PFSK-1 (cell line): ENCODE data around the gene PTPRN.

ENCODE experiments used
- FOXP2 ChIP-seq: optimal IDR thresholded peaks from 2 replicates; pipeline ENCODE3; 2011; ENCODE audit warnings: borderline replicate concordance, control low read depth, inconsistent platforms; ENCODE audit not compliant: insufficient read depth; ENCODE audit errors: extremely low read length, extremely low read depth
- POLR2AphosphoS5 ChIP-seq: IDR thresholded peaks from 2 replicates; pipeline ENCODE4 v1.6.1; 2012; ENCODE audit warnings: low read depth, mild to moderate bottlenecking, control low read depth, low read length, moderate library complexity
- SIN3A ChIP-seq: IDR thresholded peaks from 2 replicates; pipeline ENCODE4 v1.6.1; 2012; ENCODE audit warnings: mild to moderate bottlenecking, low read length, moderate library complexity, borderline replicate concordance; ENCODE audit not compliant: insufficient read depth
- TAF1 ChIP-seq: IDR thresholded peaks from 2 replicates; pipeline ENCODE4 v1.6.1; 2012; ENCODE audit warnings: low read length, control low read depth, borderline replicate concordance; ENCODE audit not compliant: insufficient read depth
- TF ChIP-seq, protein P1 (sequence below), 2 experiments: IDR thresholded peaks; 2 replicates each; pipeline versions ENCODE4 v1.6.1 to v1.8.0; 2011 to 2012; ENCODE audit warnings: low read depth in 2 of 2, low read length in 2 of 2, control low read depth in 1 of 2, inconsistent platforms in 1 of 2, mild to moderate bottlenecking in 1 of 2, moderate library complexity in 1 of 2; ENCODE audit not compliant: insufficient read depth in 1 of 2

The PTPRN gene

DNA sequence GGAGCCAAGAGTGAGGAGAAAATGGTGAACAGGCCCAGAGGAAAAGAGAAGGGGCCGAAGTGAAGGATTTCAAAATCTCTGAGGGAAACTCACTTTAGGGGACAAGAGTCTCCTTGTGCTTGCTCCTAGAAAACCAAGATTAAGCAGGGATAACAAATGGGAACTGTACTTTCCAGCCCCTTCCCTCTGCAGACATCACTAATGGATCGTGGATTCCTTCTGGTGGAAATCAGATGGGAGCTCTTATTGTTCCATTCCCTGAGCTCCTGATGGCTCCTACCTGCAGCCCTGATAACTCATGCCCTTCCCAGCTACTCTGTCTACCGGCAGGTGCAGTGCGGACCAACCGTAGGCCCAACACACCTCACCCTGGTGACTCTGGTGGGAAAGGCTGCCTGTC lies 43.9 kb upstream of the PTPRN start:
- TF ChIP-seq, protein P1, sequence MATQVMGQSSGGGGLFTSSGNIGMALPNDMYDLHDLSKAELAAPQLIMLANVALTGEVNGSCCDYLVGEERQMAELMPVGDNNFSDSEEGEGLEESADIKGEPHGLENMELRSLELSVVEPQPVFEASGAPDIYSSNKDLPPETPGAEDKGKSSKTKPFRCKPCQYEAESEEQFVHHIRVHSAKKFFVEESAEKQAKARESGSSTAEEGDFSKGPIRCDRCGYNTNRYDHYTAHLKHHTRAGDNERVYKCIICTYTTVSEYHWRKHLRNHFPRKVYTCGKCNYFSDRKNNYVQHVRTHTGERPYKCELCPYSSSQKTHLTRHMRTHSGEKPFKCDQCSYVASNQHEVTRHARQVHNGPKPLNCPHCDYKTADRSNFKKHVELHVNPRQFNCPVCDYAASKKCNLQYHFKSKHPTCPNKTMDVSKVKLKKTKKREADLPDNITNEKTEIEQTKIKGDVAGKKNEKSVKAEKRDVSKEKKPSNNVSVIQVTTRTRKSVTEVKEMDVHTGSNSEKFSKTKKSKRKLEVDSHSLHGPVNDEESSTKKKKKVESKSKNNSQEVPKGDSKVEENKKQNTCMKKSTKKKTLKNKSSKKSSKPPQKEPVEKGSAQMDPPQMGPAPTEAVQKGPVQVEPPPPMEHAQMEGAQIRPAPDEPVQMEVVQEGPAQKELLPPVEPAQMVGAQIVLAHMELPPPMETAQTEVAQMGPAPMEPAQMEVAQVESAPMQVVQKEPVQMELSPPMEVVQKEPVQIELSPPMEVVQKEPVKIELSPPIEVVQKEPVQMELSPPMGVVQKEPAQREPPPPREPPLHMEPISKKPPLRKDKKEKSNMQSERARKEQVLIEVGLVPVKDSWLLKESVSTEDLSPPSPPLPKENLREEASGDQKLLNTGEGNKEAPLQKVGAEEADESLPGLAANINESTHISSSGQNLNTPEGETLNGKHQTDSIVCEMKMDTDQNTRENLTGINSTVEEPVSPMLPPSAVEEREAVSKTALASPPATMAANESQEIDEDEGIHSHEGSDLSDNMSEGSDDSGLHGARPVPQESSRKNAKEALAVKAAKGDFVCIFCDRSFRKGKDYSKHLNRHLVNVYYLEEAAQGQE (IDR thresholded peaks at IDR 0.05; ENCODE audit: insufficient read depth in 1 of 2, low read depth in 2 of 2, low read length in 2 of 2), result no peak
- no peak for TF ChIP-seq TAF1
- TF ChIP-seq SIN3A, result no peak
- no peak for TF ChIP-seq POLR2AphosphoS5
- TF ChIP-seq FOXP2, result no peak

DNA sequence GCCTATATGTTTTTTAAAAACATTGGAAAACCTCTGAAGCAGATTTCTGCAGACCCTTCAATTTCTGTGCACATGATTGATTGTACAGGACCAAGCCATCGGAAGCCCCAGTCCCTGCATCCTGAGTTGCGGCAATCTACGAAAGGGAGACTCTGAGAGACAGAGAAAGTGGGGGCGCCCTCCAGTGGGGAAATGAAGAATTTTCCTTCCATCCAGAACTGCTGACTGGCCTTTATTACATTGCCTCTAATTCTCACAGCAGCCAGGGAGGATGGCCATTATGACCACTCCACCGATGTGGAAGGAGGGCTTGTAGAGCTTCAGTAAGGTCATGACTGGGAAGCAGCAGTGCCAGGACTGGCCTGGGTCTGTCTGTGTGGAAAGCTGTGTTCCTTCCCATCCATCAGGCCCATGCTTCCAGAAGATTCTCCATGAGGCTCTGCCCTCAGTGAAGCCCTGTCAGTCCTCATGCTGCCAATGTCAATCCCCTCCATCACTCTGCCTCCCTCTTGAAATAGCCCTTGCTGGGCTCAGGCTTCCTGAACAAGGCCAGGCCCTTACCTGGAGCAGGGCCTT lies 43.3 kb upstream of the PTPRN start:
- TF ChIP-seq FOXP2 (no peak), TAF1 (no peak), SIN3A (no peak), POLR2AphosphoS5 (no peak)
- TF ChIP-seq, protein P1 (IDR thresholded peaks at IDR 0.05; ENCODE audit: insufficient read depth in 1 of 2, low read depth in 2 of 2, low read length in 2 of 2), result no peak

GRCh38 chr2:219350710-219351221 lies 41.6 kb upstream of the PTPRN start:
- TF ChIP-seq SIN3A (no peak), TAF1 (no peak), POLR2AphosphoS5 (no peak), FOXP2 (no peak)
- TF ChIP-seq, protein P1 (IDR thresholded peaks at IDR 0.05; ENCODE audit: insufficient read depth in 1 of 2, low read depth in 2 of 2, low read length in 2 of 2), result no peak

- TF ChIP-seq SIN3A (no peak), TAF1 (no peak), POLR2AphosphoS5 (no peak), FOXP2 (no peak)
- TF ChIP-seq, protein P1 (IDR thresholded peaks at IDR 0.05; ENCODE audit: insufficient read depth in 1 of 2, low read depth in 2 of 2, low read length in 2 of 2), result no peak
These were observed 41.0 kb upstream of the PTPRN start for GRCh38 chr2:219350215-219350614.
